Kidney (tissue), 14 donors: ENCODE results near the gene TMEM269. TPM values are rescaled to one million over a fixed set of nuclear protein-coding genes. Genes with fewer than 3 reads are reported as not detected.

Experiments used
- DNase-seq, 5 donors: peaks; one replicate each; pipeline ENCODE4 v3.0.0-alpha.2; 2013 to 2020
- FAIRE-seq: peaks from 2 replicates; lab custom pipeline; 2012; peaks lifted over from hg19 to GRCh38; lab: Jason Lieb, UNC
- H3K27ac ChIP-seq, 2 donors: one replicate each; pipeline ENCODE4 v1.7.0; 2013; ENCODE audit warnings: low read depth in 2 of 2, low read length in 2 of 2, inconsistent platforms in 1 of 2
- H3K27me3 ChIP-seq: one replicate; pipeline ENCODE4 v1.7.1; 2013; ENCODE audit warnings: low read length, inconsistent platforms; ENCODE audit not compliant: control insufficient read depth, insufficient read depth
- H3K36me3 ChIP-seq, 3 donors: one replicate each; pipeline versions ENCODE4 v1.7.0 to v1.7.1; 2013; ENCODE audit warnings: low read length in 3 of 3, control low read depth in 1 of 3, inconsistent platforms in 1 of 3; ENCODE audit not compliant: insufficient read depth in 3 of 3, control insufficient read depth in 2 of 3
- H3K4me1 ChIP-seq, 3 donors: one replicate each; pipeline versions ENCODE4 v1.7.0 to v1.7.1; 2013; ENCODE audit warnings: low read length in 3 of 3, inconsistent platforms in 1 of 3, low read depth in 1 of 3; ENCODE audit not compliant: control insufficient read depth in 2 of 3, insufficient read depth in 2 of 3
- H3K4me3 ChIP-seq, 3 donors: one replicate each; pipeline versions ENCODE4 v1.7.0 to v1.8.1; 2013; ENCODE audit warnings: low read length in 3 of 3, control low read depth in 1 of 3, inconsistent platforms in 1 of 3
- H3K9ac ChIP-seq, 3 donors: one replicate each; pipeline versions ENCODE4 v1.7.0 to v1.7.1; 2013; ENCODE audit warnings: low read length in 3 of 3, control low read depth in 1 of 3, inconsistent platforms in 1 of 3
- H3K9me3 ChIP-seq, 3 donors: one replicate each; pipeline versions ENCODE4 v1.7.0 to v1.7.1; 2013; ENCODE audit warnings: low read length in 3 of 3, control low read depth in 1 of 3, inconsistent platforms in 1 of 3; ENCODE audit not compliant: control insufficient read depth in 2 of 3, insufficient read depth in 1 of 3
- intact Hi-C: fragments of 100-400 bp; cut with DNase I; formaldehyde crosslinking; loops from one replicate; pipeline ENCODE4 v1.11.1; 2022
- polyA plus RNA-seq: library from polyadenylated mRNA; stranded (reverse); fragments of 350-450 nt; fragmentation: Illumina TruSeq; extraction: RNeasy Lipid Tissue Mini Kit (QIAGEN cat#74804); gene quantifications from one replicate; pipeline ENCODE4 v1.2.3, GENCODE V29; 2014; ENCODE audit warnings: low read depth, low replicate concordance; ENCODE audit not compliant: insufficient read depth
- total RNA-seq: library from RNA; stranded (reverse); fragmentation: NEBNext Ultra II Directional; extraction: Animal tissue kit (Norgen Biotek cat#: 25700); gene quantifications from one replicate; pipeline ENCODE4 v1.2.1, GENCODE V29; 2021
- TF ChIP-seq, protein P1 (sequence below): IDR thresholded peaks from 3 replicates; pipeline ENCODE4 v1.5.1; 2012; ENCODE audit warnings: mild to moderate bottlenecking, moderate library complexity, borderline replicate concordance; ENCODE audit not compliant: insufficient read depth; ENCODE audit errors: extremely low read depth
- donor health status: control.
- donor health status: control.
- donor health status: control.
- donor health status: control.
- donor health status: control.
- donor health status: DM: yes; HTN: yes; CAD: no.
- donor health status: Normal renal cell carcinoma (clear cell type).

Gene TMEM269
- total and polyA plus RNA-seq, 2 donors from 2014 or later, result 0.22 TPM; not detected in 1

DNA sequence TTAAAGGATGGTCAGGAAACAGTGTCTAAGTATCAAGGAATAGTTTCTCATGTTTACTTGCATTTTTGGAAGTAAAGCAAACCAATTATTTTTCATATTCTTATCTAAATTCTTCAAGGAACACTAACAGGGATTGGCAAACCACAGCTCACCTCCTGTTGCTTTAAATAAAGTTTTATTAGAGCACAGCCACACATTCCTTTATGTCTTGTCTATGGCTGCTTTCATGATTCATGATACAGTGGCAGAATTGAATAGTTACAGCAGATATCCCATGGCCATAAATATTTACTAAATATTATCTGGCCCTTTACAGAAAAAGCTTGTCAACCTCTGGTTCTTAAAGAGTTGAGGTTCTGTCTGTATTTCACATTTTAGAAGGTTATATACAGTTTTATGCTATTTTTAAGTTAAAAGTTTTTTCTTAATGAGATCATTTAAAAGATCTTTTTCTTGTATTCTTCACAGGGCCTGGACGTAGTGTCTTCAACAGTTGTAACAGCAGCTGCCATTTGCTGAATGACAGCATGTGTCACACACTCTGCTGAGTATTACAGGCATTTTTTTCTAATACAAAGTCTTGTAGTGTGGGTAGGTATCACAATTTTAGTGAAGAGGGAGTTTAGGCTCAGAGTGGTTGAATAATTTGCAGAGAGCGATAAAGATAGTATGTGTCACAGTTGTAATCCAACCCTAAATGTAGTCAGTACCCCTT is 64.2 kb downstream of the TMEM269 start:
- no peaks in the 10 kb centered on the region for H3K27me3 ChIP-seq
- H3K9ac ChIP-seq, result no peak overlapping the region
- H3K9me3 ChIP-seq, result no peaks in the 10 kb centered on the region
- H3K4me1 ChIP-seq, result peaks cover 0 to 9% (median 6%) of the 10 kb centered on the region in 3 donors
- intact Hi-C loops, result no loop called here
- TF ChIP-seq, protein P1, sequence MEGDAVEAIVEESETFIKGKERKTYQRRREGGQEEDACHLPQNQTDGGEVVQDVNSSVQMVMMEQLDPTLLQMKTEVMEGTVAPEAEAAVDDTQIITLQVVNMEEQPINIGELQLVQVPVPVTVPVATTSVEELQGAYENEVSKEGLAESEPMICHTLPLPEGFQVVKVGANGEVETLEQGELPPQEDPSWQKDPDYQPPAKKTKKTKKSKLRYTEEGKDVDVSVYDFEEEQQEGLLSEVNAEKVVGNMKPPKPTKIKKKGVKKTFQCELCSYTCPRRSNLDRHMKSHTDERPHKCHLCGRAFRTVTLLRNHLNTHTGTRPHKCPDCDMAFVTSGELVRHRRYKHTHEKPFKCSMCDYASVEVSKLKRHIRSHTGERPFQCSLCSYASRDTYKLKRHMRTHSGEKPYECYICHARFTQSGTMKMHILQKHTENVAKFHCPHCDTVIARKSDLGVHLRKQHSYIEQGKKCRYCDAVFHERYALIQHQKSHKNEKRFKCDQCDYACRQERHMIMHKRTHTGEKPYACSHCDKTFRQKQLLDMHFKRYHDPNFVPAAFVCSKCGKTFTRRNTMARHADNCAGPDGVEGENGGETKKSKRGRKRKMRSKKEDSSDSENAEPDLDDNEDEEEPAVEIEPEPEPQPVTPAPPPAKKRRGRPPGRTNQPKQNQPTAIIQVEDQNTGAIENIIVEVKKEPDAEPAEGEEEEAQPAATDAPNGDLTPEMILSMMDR, result no peak
- no peak for FAIRE-seq
- no peak for DNase-seq
- no peak overlapping the region for H3K4me3 ChIP-seq
- no peak overlapping the region for H3K27ac ChIP-seq
- peaks cover 9% of the 10 kb centered on the region in 3 donors for H3K36me3 ChIP-seq

DNA sequence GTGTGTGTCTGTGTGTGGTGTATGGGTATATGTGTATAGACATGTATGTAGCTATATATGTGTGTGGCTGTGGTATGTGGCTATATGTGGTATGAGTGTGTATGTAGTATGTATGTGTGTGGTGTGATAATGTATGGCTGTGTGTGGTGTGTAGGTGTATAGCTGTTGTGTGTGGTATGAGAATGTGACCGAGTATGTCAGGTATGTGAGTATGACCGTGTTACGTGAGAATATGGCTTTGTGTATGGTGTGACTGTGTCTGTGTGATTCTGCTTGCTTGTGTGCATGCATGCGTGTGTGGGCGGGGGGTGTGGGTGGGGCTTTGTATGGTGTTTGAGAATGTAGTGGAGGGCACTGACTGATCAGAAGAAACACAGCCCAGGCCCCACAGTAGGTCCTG is 65.2 kb downstream of the TMEM269 start:
- Histone ChIP-seq H3K4me1 (peaks cover 0 to 9% (median 6%) of the 10 kb centered on the region in 3 donors), H3K9ac (no peak overlapping the region), H3K4me3 (no peak overlapping the region), H3K27ac (no peak overlapping the region), H3K9me3 (no peaks in the 10 kb centered on the region), H3K27me3 (no peaks in the 10 kb centered on the region), H3K36me3 (peaks cover 7 to 9% (median 9%) of the 10 kb centered on the region in 3 donors)
- FAIRE-seq, result no peak
- no peak for DNase-seq
- intact Hi-C loops, result no loop called here
- TF ChIP-seq, protein P1, result no peak

Other genes starting within 250 kb of the TMEM269 start
- gene PPIH, start 126.6 kb upstream of the TMEM269 start, total RNA-seq, result 25.6 TPM
- 40.7 TPM for gene PPIH, start 126.6 kb upstream of the TMEM269 start, polyA plus RNA-seq
- gene YBX1, start 102.6 kb upstream of the TMEM269 start, total RNA-seq, result 395 TPM
- gene YBX1, start 102.6 kb upstream of the TMEM269 start, polyA plus RNA-seq, result 418 TPM
- 23.2 TPM for gene CLDN19, start 44.8 kb upstream of the TMEM269 start, total RNA-seq
- gene CLDN19, start 44.8 kb upstream of the TMEM269 start, polyA plus RNA-seq, result 42.5 TPM
- gene P3H1, start 18.0 kb upstream of the TMEM269 start, total RNA-seq, result 29.7 TPM
- gene P3H1, start 18.0 kb upstream of the TMEM269 start, polyA plus RNA-seq, result 19.0 TPM
- 7.5 TPM for gene C1orf50, start 17.7 kb upstream of the TMEM269 start, total RNA-seq
- gene C1orf50, start 17.7 kb upstream of the TMEM269 start, polyA plus RNA-seq, result 14.6 TPM
- gene ERMAP, start 32.1 kb downstream of the TMEM269 start, total RNA-seq, result 13.3 TPM
- 5.4 TPM for gene ERMAP, start 32.1 kb downstream of the TMEM269 start, polyA plus RNA-seq
- gene SVBP, start 32.4 kb downstream of the TMEM269 start, total RNA-seq, result 15.5 TPM
- gene SVBP, start 32.4 kb downstream of the TMEM269 start, polyA plus RNA-seq, result 36.8 TPM
- gene ZNF691, start 61.6 kb downstream of the TMEM269 start, total RNA-seq, result 11.7 TPM
- gene ZNF691, start 61.6 kb downstream of the TMEM269 start, polyA plus RNA-seq, result 17.3 TPM
- gene SLC2A1, start 173.9 kb downstream of the TMEM269 start, total RNA-seq, result 55.9 TPM
- gene SLC2A1, start 173.9 kb downstream of the TMEM269 start, polyA plus RNA-seq, result 28.6 TPM